ENCODE measurements around the gene OGFRL1.
A peak's percentile ranks its signal among the peaks of the same experiment; 100 is the strongest.
"Not testable (repeated sequence)": the region's sequence is repeated elsewhere in the genome, so short reads cannot be mapped to it uniquely, and the experiment has no call there.

OGFRL1 gene

DNA sequence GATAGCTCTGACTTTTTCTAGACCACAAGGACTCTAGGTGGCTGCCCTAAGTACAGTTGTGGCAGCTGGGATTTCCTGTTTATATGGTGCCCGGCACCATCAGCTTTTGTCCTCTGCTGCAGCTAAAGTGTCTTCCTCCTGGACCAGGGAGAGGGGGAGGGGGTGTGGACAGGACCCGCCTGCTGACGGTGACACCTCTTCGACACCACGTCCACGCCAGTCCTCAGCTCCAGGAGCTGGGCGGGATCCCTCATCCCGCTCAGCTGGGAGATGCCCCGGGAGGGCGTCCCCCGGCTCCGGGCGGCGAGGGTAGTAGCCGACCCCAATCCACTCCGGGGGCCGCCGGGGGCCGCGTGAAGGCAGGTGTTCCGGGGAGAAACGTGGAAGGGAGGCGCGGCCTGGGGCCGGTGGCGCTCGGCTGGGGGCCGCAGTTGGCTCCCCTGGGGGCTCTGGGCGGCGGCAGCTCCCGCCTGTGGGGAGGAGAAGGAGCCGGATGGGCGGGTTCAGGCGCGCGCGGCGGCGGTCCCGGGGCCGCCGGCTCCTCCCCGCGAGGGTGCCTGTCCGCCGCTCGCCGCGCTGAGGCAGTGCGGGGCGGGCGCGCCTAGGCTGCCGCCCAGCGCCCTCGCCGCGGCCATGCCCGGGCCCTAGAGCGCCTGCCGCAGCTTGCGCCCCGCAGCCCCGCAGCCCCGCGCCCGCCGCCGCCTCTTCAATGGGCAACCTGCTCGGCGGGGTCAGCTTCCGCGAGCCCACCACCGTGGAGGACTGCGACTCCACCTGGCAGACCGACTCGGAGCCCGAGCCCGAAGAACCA, at the start of gene OGFRL1:
Gene OGFRL1 (plus strand): TSS at position 584 of the 811 bp plus-strand sequence. CDS start 126 bp downstream, at position 710.
- DNase-seq = peak; percentile 93

DNA sequence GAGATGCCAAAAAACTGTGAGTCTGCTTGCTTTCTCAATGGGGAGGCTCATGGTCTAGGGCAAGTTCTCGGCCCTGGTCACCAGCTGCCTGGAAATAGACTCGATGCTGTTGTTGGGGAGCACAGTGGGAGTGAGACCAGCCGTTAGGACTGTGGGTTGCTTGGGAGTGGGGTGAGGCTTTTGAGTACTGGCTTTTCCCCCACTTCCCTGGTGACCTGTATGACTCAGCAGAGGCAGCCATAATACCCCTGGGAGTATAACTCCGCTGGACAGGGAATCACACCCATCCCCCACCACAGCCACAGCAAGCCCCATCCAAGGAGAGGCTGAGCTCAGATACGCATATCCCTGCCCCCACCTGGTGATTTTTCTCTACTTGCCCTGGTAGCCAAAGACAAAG, 48.9 kb upstream of the OGFRL1 start:
- no peak for DNase-seq

DNA sequence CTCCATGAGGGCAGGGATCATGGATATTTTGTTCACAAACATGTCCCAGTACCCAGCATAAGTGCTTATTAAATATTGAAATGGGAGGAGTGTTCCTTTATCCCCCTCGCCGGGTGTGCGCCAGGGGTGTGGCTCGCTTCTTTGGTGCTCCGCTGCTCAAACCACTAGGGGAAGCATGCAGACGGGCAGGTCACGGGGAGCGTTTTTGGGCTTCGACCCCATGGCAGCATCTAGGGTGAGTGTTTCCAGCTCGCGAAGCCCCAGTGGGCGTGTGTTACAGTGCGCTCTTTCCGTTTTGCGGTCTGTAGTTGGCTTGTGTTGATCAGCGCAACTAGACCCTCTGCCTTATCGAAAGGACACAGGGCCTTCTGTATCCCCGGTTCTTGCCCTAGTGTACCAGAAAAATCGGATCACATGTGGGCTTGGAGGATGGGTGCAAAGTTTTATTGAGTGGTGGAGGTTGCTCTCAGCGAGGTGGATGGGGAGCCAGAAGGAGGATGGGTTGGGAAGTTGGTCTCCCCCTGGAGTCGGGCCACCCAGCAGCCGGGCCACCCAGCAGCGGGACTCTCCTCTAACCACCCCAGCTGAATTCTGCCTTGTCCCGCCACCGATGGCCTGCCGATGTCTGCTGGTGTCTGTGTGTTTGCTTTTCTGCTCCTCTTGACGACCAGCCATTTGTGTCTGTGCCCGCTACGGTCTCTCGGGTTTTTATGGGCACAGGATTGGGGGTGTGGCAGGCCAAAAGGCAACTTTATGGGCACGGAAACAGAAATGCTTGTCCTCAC, 43.2 kb upstream of the OGFRL1 start:
- no peak for DNase-seq

DNA sequence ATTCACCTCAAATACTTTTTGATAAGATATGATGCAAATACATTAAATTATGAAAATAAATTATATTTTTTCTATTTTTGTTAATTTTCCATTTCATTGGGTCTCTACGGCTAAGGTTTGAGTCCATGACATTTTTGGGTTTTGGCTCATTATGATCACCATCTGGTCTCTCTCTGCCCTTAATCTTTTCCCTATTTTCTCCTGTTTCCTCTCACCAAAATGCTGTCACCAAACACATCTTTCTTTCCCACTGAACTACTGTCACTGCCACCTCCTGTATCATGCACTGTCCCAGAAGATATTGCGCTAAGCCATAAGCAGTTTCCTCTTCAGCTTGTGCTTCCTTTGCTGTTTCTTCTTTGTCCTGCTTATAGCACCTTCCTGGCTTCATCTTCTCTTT, 42.0 kb upstream of the OGFRL1 start:
- peak; percentile 35 for DNase-seq

DNA sequence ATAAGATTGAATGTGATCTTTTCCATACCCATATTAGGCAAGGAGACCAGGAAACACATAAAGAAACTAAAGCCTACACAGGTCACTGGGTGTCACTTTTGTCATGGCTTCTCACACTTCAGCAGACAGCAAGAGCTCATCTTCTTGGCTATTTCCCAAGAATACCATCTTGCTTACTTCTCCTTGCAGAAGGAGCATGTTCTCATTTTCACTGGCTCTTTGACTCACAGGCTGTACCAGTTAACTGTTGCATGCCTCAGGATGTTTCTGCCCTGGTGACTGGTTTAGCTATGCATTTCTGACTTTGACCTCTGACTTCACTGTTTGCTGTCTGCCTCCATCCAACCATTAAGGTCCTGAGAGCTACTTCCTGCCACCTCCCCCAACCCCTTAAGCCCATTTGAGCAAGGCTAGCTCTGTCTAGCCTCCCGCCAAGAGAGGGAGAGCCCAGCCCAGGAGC, 40.3 kb upstream of the OGFRL1 start:
- DNase-seq = peak; percentile 78

DNA sequence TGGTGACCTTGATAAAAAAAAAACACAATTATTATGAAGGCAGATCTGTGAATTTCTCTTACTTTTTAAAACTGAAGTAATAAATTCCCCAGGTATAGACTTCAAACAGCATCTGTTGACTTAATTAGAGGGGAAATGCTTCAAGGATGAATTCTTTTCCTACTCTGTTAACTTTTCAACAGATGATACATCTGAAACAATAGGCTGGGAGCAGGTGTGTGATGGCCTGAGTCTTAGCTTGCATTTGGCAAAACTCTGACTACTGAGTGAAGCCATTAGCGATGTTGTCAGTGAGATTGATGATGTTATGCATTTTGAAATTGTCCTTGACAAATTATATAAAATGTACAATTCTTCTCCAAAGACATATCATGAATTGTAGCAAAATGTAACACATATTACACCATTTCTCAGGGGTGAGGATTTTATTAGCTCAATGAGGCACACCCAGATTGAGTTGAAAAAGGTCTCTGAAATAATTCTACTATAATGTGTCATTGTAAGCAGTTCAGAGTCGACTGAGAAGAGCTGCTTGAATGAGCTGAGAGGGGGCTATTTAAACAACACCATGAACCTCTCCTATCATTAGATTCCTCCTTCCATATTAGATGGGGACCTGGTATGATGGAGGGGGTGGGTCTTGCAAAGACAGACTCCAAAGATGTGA, 39.6 kb upstream of the OGFRL1 start:
- DNase-seq = peak; percentile 64

DNA sequence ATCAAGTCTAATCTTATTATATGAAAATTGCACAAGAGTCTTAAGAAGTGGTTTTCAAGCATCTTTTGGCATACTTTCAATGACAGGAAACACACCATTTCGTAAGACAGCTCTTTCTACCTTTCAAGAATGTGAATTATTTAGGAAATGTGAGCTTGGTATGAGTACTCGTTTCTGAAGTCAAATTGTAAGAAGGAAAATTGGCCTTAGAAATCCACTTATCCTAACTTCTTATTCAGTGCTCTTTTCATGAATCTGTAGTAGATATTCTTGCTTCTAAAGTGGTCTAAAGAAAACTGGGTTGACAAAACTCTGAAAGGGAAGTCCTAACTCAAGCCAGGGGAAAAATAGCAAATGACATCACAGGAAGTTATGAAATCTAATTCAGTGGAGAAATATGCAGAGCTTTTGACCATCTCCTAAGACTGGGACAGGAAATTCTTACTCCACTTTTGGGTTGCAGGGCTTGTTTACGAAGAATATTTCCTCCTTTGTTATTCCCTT, 38.5 kb upstream of the OGFRL1 start:
- no peak for DNase-seq

DNA sequence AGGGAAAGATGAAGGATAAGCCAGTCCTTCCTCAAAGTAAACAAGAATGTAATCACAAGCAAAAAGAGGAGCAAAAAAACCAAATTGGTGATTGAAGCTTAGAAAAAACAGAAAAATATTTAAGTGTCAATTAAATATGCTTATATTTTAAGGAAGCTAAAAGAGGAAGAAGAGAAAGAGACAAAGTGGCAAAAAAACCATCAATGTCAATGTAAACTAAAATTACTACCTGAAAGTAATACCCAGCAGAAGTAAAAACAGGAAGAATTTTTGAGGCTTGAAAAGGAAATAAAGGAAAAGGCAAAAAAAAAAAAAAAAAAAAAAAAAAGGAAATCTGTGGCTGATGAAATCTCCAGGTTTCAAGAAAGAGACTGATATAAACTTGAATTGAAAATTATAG, 36.2 kb upstream of the OGFRL1 start:
- no peak for DNase-seq

DNA sequence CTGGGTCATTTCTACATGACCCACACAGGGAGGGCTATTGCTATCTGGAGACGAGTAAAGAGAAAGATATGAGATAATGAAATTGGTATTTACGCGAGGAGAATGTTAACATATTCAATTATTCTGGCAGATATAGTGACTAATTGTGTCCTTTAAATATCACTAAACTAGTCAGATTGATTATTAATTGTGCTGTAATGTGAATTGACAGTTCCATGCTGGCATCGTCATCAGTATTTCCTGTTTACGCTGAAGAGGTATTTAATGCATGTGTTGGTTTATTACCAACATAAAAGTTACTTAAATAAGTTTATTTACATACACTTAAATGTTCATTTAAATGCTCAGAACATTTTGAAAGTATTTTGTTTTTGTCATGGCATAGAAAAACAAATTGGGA, 35.7 kb upstream of the OGFRL1 start:
- no peak for DNase-seq

DNA sequence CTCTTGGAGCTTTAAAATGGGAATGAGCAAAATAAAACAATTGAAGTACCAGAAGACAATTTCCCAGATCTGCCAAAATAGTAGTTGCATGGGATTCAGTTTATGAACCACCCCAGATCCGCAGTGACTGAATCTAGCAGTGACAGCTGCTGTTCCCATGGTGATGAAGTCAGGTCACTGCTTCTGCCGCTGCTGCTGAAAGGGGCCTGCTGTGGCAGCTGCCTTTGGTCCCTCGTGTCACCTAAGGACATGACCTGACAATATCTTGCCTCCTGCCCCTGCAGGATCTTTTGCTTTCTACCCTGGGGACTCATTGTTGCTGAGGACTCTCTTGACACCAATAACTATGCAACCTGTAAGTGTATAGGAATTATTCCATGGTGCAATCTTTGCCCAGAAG, 34.3 kb upstream of the OGFRL1 start:
- peak; percentile 86 for DNase-seq

DNA sequence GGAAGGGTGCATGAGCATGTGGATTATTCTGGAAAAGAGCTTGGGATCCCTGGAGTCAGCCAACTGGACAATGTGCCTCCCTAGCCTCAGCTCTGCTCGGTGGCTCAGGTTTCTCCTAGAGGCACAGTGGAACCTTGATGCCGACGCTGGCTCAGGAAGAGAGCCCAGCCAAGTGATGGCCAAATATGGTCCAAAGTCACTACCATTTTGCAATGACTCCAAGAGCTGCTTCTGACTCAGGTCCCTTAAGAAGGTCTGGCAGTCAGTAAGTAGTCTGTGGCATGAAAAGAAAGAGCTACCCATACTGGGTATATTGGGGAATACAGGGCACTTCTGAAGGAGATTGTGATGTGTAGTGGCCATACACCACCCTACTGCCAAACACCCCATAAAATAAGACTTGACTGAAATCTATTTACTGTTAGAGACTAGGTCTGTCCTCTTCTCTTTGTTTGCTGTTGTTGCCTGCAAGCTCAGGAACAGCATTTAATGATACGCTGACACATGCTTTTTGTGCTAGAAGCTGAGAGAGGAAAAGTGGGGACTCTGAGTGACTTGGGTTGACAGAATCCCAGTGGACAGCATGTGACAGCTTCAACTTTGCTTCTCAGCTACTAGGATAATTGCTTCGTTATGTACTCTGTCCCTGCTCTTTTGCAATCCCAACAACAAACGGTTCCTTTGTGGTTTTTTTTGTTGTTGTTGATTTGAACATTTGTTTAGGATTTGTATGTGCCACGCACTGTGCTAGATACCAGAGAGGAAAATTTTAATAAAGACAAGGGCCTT, 30.3 kb upstream of the OGFRL1 start:
- DNase-seq = no peak

DNA sequence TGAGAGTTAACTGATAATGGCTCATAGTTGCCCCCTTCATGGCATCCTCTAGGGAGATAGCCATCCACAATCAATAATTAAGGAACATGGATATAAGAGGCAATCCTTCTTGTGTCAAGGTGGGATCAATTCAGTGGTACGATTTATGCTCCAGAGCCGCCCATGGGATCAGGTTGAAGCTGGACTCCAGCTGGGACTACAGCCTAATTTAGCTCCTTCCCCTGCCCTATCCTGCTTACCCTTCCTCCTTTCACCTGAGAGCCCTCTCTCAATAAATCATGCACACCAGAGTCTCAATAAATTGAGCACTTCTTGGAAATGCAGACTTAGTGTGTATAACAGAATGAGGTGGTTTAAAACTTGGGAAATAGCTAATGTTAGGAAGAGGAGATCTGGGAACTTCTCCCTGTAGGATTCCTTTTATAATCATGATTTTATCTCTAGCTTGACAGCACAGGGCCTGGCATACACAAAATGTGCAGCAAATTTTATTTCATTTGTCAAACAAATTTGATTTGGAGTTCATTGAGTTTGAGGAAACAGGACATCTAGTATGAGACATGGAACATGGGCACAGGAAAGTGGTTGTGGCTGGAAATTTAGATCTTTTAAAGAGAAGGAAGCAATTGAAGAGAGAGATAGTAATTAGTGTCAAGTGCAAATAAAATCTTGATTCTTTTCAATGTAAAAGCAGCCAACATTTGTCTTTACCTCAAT, 28.6 kb upstream of the OGFRL1 start:
- no peak for DNase-seq

DNA sequence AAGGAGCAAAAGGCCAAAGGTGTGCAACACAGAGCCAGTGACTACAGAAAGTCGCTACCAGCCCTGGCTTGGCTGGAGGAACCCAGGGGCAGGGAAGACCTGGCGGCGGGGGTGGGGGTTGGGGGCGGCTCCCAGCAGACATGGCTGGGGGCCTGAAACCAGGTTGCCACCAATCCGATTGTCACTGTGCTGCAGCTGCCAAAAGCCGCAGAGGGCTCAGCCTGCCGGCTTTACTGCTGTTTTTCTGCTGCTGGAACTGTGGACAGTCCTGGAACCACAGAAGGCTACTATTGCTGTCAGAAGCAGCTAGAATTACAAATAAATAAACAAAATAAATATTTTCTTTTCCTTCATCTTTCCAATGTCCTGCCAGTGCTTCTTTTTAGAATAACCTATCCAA, 25.7 kb upstream of the OGFRL1 start:
- DNase-seq = no peak

DNA sequence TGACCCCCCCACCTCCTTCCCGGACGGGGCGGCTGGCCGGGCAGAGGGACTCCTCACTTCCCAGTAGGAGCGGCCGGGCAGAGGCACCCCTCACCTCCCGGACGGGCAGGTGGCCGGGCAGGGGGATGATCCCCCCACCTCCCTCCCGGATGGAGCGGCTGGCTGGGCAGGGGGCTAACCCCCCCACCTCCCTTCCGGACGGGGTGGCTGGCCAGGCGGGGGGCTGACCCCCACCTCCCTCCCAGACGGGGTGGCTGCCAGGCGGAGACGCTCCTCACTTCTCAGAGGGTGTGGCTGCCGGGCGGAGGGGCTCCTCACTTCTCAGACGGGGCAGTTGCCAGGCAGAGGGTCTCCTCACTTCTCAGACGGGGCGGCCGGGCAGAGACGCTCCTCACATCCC, 22.2 kb upstream of the OGFRL1 start:
- not testable (repeated sequence) for DNase-seq

DNA sequence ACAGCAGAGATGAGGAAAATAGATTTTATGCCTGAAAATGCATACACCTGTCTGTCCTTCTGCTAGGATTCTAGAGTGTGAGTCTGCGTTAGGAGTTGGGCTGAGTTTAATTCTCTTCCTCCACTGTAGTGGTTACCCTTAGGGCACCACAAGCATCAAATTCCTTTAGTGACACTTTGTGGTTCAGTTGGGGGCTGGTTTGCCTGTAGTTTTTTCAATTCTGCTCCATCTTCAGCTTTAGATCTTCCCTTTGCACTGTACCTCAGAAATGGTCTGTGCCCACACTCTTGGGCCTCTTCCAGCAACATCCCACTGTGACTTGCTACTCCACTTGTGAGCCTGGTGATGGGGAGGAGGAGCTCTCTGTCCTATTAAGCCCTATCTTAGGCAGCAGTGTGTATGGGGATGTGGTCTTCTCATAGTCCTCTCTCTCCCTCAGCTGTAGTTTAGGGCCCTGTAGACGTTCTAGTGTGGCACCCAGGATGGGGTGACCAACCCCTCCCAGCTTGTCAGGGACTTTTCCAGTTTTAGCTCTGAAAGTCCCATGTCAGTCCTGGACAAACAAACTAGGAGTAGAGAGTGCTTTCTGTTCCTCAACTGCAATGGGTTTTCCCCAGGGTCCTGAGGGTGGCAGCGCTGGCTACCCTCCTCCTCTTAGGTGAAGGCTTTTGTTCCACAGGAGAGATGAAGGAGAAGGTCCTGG, 19.7 kb upstream of the OGFRL1 start:
- no peak for DNase-seq

DNA sequence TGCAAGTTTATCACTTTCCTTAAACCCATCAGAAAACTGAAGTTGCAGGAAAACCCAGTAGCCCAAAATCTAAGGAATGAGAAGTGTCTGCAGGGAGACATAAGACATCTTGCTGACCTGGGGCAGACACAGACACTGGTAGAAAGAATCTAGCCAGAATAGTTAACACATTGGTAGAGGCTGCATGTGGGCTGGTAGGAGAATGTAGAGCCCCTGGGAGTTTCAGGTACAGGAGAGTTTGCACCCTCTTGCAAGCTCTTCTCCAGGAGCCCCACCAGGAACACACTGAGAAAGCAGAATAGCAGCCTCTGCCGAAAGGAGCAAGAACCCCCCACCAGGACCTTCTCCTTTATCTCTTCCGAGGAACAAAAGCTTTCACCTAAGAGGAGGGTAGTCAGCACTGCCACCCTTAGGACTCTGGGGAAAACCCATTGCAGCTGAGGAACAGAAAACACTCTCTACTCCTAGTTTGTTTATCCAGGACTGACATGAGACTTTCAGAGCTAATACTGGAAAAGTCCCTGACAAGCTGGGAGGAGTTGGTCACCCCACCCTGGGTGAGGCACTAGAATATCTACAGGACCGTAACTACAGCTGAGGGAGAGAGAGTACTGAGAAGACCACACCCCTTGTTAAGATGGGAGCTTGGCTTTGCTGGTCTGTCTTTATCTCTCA, 10.5 kb upstream of the OGFRL1 start:
- DNase-seq = no peak

DNA sequence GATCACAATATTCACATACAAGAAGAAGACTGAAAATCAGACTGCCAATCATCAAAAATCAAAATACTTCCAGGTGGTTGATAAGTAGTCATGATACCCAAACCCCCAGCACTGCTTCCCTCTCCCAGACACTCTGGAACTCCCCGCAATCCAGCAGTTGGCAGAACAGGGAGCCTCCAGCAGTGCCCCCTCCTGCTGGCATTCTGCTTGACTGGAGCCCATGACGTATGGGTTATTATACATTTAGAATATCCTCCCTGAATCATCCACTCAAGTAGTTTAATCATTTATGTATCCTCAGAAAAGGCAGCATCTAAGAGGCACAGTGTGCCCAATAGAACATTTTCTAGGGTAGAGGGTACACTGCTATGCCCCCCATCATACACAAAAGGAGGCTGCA, 9.3 kb upstream of the OGFRL1 start:
- no peak for DNase-seq

DNA sequence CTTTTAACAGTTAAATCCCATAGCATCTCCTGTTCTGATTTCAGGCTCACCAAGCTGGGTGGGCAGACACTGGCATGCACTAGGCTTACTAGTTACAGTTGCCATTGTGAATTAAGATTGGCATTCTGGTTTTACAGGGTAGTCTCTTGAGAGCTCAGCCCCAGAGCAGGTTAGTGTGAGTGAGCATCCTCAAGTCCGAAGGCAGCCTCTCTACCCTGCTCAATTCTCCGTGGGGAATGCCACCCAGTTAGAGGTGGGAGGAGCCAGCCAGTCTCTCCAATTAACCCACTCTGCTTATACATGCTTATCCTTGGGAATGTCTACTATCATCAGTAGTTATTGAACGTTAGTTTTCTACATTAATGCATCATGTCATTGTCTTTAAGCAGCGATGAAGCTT, 8.9 kb upstream of the OGFRL1 start:
- no peak for DNase-seq

DNA sequence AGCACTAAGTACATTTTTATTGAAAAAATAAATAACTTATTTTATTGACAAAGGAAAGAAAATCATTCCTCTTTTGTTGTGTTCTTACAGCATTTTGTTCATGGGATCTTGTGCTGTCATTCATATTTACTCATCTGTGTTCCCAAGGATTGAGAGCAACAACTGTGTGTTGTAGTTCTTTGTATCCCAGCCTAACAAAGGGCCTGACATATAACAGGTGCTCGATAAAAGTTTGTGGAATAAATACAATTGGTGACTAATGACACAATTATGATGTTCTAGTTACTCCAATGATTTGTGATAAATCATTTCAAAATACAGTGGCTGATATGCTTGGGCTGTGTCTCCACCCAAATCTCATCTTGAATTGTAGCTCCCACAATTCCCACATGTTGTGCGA, 7.9 kb upstream of the OGFRL1 start:
- no peak for DNase-seq

DNA sequence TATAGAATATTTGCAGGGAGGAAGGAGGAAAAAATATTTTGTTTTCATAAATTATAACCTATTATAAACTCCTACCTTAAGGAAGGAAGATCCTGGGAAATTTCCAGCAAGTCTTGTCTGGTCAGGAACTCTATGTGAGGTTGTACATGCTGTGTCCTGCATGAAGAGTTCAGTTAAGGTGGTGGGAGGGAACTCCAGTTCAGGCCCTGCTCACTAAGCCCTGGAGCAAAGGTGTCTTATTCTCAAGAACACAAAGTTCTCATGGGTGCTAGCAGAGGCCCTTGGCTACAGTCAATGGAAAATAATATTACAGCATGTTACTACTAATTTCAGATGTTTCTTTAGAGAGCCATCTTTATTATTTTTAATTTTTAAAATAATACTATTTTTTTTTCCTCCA, 3.8 kb upstream of the OGFRL1 start:
- DNase-seq = no peak

DNA sequence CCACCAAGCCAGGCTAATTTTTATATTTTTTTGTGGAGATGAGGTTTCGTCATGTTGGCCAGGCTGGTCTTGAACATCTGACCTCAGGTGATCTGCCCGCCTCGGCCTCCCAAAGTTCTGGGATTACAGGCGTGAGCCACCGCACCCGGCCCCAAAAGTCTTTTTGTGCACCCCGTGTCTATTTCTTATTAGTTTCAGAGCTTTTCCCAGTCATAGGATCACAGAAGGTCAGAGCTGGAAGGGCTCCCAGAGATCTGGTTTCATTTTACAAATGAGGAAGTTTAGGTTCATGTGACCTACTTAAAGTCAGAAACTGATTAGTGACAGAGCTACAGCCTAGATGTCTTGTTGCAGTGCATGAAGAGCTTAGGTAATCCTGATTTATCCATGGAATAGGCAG, 1.6 kb upstream of the OGFRL1 start:
- peak; percentile 72 for DNase-seq

Data from NCI-H2171 treated with DMSO at 0.1 percent for 48 hours (cell line).